Activated CD8-positive, alpha-beta memory T cell treated with anti-CD3 and anti-CD28 coated beads, Interleukin-2, amount 50 U/mL, for 48 hours (primary cell): ENCODE measurements around the gene MAN2B2.

Source experiments
- DNase-seq: peaks from one replicate; pipeline ENCODE4 v3.0.0-alpha.2; 2020

The MAN2B2 gene

GRCh38 chr4:6595897-6596537 is 21.0 kb downstream of the MAN2B2 start:
- DNase-seq = no peak

- no peak for DNase-seq
Measured at GRCh38 chr4:6596948-6597347, 22.0 kb downstream of the MAN2B2 start.

- no peak for DNase-seq
Measured at GRCh38 chr4:6598127-6598526, 23.1 kb downstream of the MAN2B2 start.

GRCh38 chr4:6598641-6599040 is 23.7 kb downstream of the MAN2B2 start:
- no peak for DNase-seq

- no peak for DNase-seq
Measured at GRCh38 chr4:6601661-6602250, 26.8 kb downstream of the MAN2B2 start.

GRCh38 chr4:6602289-6602688 is 27.3 kb downstream of the MAN2B2 start:
- no peak for DNase-seq

- DNase-seq = no peak
Measured at GRCh38 chr4:6603128-6603527, 28.1 kb downstream of the MAN2B2 start.

- DNase-seq = no peak
Measured at GRCh38 chr4:6605114-6605513, 30.1 kb downstream of the MAN2B2 start.

GRCh38 chr4:6605605-6606004 is 30.6 kb downstream of the MAN2B2 start:
- DNase-seq = no peak

- DNase-seq = no peak
Measured at GRCh38 chr4:6606465-6607235, 31.7 kb downstream of the MAN2B2 start.

GRCh38 chr4:6607368-6608055 is 32.5 kb downstream of the MAN2B2 start:
- DNase-seq = no peak

- DNase-seq = no peak
Measured at GRCh38 chr4:6608758-6609414, 33.9 kb downstream of the MAN2B2 start.

GRCh38 chr4:6609415-6610079 is 34.6 kb downstream of the MAN2B2 start:
- no peak for DNase-seq

- no peak for DNase-seq
Measured at GRCh38 chr4:6610856-6611430, 36.0 kb downstream of the MAN2B2 start.

GRCh38 chr4:6612961-6613675 is 38.1 kb downstream of the MAN2B2 start:
- DNase-seq = no peak

GRCh38 chr4:6613676-6614651 is 39.0 kb downstream of the MAN2B2 start:
- no peak for DNase-seq

GRCh38 chr4:6614701-6615230 is 39.8 kb downstream of the MAN2B2 start:
- no peak for DNase-seq

- DNase-seq = no peak
Measured at GRCh38 chr4:6616087-6616995, 41.4 kb downstream of the MAN2B2 start.

GRCh38 chr4:6617246-6617645 is 42.3 kb downstream of the MAN2B2 start:
- DNase-seq = no peak
